ENCODE measurements around the gene PEA15.

PEA15 gene

DNA sequence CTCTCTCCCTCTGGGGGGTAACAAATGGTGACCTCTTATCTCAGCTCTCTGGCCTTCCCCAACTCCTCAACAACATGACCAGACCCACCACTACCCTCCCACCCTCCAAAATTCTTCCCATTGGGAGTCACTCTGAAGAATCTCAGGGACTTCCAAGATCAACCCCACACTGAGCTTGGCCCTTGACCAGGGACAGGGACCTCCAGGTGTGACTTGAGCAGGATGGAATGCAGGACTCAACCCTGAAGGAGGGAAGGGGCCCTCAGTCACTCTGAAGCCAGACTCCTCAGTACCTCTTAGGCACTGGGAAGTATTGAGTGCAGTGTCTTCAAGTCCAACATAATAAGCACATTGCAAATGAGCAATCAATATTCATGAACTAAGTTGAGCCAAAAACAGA lies 12.9 kb upstream of the PEA15 start:
- H3K4me1 Mint-ChIP-seq (ENCODE audit: low read depth), result no peaks in the 10 kb centered on the region
- no peaks in the 10 kb centered on the region for H3K9me3 Mint-ChIP-seq
- no peak overlapping the region for H3K4me3 Mint-ChIP-seq
- no peaks in the 10 kb centered on the region for H3K27me3 Mint-ChIP-seq
- no peaks in the 10 kb centered on the region for H3K36me3 Mint-ChIP-seq (ENCODE audit: low read depth)
- no peak overlapping the region for H3K27ac Mint-ChIP-seq

DNA sequence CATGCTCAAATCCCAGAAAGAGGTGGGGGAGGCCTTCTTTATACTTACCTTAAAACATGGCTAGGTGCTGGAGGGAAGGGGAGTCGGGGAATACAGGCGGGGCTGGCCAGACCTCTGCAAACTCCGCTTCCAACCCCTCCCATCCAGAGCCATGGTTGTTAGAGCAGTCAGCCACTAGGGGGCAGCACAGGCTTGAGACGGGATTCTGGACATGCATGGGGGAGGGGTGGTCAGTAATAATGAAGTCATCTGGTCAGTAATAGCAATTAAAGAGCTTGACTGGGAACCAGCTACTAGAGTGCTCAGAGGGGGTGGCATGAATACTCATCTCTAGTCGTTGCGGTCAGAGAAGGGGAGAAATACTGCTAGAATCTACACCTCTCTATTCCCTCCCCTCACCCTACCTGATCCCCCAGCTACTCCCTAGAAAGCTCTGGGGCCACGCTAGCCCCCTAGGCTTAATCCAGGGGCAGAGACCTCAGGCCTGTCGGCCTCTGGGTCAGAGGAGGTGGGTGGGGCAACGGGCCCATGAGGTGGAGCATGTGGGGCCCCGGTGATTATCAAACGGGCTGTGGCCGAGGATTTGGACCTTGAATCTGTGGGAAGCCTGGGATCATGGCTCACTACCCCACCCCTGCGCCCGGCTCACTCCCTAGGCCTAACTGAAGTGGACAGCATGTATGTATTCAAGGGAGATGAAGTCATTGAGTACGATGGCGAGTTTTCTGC lies 11.9 kb upstream of the PEA15 start:
- no peaks in the 10 kb centered on the region for H3K27me3 Mint-ChIP-seq
- no peak overlapping the region for H3K27ac Mint-ChIP-seq
- H3K4me3 Mint-ChIP-seq, result no peak overlapping the region
- no peaks in the 10 kb centered on the region for H3K9me3 Mint-ChIP-seq
- H3K4me1 Mint-ChIP-seq (ENCODE audit: low read depth), result no peaks in the 10 kb centered on the region
- no peaks in the 10 kb centered on the region for H3K36me3 Mint-ChIP-seq (ENCODE audit: low read depth)

DNA sequence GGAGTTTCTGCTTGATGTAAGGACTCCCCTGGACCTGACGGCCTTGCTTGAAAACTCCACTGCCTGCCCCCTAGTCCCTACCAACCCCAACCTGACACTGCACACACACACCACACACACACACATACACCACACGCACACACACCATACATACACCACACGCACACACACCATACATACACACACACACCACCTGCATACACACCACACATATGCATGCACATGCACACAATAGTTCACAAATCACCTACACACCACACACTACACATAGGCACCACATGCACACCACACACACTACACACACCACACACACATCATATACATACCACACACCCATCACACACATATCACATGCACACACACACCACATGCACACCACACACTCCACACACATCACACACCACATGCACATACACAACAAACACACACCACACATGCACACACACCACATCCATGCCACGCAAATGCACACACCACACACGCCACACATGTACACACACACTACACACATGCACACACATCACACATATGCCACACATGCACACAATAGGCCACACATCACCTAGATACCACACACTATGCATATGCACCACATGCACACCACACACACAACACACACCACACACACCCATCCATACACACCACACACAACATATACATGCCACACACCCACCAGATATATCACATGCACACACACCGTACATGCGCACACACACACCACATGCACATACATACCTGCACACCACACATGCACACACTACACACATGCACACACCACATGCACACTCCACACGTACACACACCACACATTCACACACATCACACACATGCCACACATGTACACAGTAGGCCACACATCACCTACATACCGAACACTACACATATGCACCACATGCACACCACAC lies 11.1 kb upstream of the PEA15 start:
- no peak overlapping the region for H3K4me3 Mint-ChIP-seq
- no peaks in the 10 kb centered on the region for H3K27me3 Mint-ChIP-seq
- no peak overlapping the region for H3K27ac Mint-ChIP-seq
- no peaks in the 10 kb centered on the region for H3K9me3 Mint-ChIP-seq
- H3K36me3 Mint-ChIP-seq (ENCODE audit: low read depth), result no peaks in the 10 kb centered on the region
- H3K4me1 Mint-ChIP-seq (ENCODE audit: low read depth), result no peaks in the 10 kb centered on the region

DNA sequence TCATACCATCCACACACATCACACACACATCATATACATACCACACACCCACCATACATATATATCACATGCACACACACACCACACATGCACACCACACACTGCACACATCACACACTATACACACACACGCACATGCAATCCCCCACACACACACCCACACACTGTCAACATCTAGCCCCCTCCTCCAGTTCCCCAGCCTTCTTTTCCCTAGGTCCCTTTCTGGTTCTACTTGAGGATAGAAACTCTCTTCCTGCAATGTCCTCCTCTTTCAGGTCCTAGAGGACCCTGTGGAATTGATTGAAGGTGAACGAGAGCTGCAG lies 10.5 kb upstream of the PEA15 start:
- Mint-ChIP-seq H3K4me3 (no peak overlapping the region), H3K4me1 (ENCODE audit: low read depth) (no peaks in the 10 kb centered on the region), H3K36me3 (ENCODE audit: low read depth) (no peaks in the 10 kb centered on the region), H3K27ac (no peak overlapping the region), H3K9me3 (no peaks in the 10 kb centered on the region), H3K27me3 (no peaks in the 10 kb centered on the region)

DNA sequence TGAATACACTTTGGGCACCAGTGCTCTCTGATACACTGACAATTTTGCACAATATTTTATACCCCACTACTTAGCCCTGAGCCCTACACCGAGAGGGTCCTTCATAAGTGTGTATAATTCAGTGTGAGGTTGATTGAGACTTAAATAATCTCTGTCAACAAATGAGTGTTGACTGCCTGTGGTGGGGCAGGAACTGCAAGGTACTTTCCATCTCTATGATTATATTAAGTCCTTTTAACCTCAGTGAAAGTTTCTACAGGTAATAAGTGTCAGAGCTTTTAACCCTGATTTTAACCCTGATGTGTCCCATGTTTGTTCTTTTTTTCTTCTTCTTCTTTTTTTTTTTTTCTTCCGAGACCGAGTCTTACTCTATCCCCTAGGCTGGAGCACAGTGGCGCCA lies 9.0 kb upstream of the PEA15 start:
- H3K27ac Mint-ChIP-seq, result no peak overlapping the region
- no peak overlapping the region for H3K4me3 Mint-ChIP-seq
- no peaks in the 10 kb centered on the region for H3K27me3 Mint-ChIP-seq
- no peaks in the 10 kb centered on the region for H3K9me3 Mint-ChIP-seq
- H3K36me3 Mint-ChIP-seq (ENCODE audit: low read depth), result no peaks in the 10 kb centered on the region
- no peaks in the 10 kb centered on the region for H3K4me1 Mint-ChIP-seq (ENCODE audit: low read depth)

DNA sequence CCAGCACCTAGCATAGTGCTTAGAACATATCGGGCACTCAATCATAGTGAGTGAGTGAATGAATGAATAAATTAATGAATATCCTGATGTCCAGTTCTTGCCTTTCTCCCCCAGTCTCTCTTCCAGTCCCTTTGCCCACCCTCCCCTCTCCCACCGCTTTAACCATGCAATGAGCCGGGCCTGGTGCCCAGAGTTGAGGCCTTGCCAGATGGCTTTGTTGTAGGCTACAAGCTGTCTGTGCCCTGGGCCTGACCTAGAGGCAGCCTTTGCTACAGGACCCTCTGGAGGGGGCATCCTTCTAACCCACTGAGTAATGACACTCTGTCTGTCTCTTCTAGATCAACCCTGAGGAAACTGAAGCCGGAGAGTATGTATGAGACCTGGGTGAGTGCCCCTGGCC lies 8.0 kb upstream of the PEA15 start:
- H3K4me1 Mint-ChIP-seq (ENCODE audit: low read depth), result no peaks in the 10 kb centered on the region
- H3K36me3 Mint-ChIP-seq (ENCODE audit: low read depth), result no peaks in the 10 kb centered on the region
- H3K27ac Mint-ChIP-seq, result no peak overlapping the region
- H3K4me3 Mint-ChIP-seq, result no peak overlapping the region
- no peaks in the 10 kb centered on the region for H3K27me3 Mint-ChIP-seq
- no peaks in the 10 kb centered on the region for H3K9me3 Mint-ChIP-seq

DNA sequence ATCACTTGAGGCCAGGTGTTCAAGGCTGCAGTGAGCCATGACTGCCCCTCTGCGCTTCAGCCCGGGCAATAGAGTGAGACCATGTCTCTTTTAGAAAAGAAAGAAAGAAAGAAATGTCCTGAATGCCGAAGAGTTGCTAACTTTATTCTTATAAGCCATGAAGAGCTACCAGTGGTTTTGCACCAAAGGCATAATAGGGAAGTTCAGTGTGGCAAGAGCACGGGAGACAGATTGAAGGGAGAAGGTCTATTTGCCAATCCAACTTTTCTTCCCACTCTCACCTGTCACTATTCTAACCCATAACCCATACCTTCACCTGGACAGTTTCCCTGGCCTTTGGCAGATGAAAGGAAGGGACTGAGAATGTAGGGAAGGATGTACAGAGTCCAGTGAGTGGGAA lies 4.4 kb upstream of the PEA15 start:
- Mint-ChIP-seq H3K4me1 (ENCODE audit: low read depth) (peaks cover 11% of the 10 kb centered on the region), H3K4me3 (no peak overlapping the region), H3K27me3 (no peaks in the 10 kb centered on the region), H3K27ac (no peak overlapping the region), H3K36me3 (ENCODE audit: low read depth) (no peaks in the 10 kb centered on the region), H3K9me3 (no peaks in the 10 kb centered on the region)

DNA sequence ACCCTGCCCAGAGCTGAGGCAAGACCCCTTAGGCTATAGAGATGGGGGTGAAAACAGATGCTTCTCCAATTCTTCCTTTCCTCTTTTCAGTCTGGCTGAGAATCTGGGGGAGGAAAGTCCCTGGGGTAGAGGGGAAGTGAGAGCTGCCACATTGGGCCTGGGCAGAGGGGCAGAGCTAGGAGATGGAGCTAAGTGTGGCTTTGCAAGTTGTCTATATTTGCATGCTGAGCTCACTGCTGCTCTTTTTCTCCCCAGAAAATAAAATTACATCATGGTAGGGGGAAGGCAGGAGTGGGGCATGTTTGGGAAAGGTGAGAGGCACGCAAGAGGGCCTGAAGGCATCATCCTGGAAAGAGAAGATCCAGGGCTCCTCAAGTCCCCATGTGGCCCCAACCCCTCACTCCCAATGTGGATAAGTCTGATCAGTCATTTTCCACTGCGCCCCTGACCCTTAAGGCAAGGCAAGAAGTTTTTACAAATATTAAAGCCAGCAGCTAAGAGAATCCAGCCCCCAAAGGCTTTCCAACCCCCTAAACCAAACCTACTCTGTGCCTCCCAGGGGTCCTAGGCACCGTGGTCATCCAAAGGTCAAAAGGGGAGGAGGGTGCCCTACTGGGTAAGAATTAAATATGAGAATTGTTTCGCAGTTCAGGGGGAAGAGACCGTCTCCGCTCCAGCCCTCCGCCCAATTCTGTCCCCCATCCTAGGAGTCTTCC lies 500 bp upstream of the PEA15 start:
- Mint-ChIP-seq H3K27me3 (no peaks in the 10 kb centered on the region), H3K9me3 (no peaks in the 10 kb centered on the region), H3K4me3 (peak overlapping the region; percentile 85), H3K4me1 (ENCODE audit: low read depth) (peaks cover 45% of the 10 kb centered on the region), H3K27ac (peak overlapping the region; percentile 76), H3K36me3 (ENCODE audit: low read depth) (peaks cover 12% of the 10 kb centered on the region)

DNA sequence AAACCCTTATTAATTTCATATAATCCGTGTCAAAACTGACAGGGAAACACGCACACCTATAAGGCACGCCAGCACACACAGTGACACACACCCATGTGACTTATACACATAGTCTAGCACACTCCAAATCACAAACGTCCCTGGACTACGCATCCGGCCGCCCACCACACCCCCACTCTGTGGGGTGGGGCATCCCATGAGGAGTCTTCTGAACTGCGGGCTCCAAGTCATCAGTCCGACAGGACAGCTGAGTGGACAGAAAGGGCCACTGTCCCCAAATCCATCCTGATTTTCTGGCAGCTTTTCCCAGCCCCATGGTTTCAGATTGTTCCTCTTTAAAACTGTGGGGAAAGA lies 829 bp downstream of the PEA15 start:
- H3K9me3 Mint-ChIP-seq, result no peaks in the 10 kb centered on the region
- peaks cover 25% of the 10 kb centered on the region for H3K36me3 Mint-ChIP-seq (ENCODE audit: low read depth)
- H3K27ac Mint-ChIP-seq, result peak overlapping the region; percentile 82
- H3K4me3 Mint-ChIP-seq, result peak overlapping the region; percentile 85
- H3K4me1 Mint-ChIP-seq (ENCODE audit: low read depth), result peaks cover 54% of the 10 kb centered on the region
- no peaks in the 10 kb centered on the region for H3K27me3 Mint-ChIP-seq

DNA sequence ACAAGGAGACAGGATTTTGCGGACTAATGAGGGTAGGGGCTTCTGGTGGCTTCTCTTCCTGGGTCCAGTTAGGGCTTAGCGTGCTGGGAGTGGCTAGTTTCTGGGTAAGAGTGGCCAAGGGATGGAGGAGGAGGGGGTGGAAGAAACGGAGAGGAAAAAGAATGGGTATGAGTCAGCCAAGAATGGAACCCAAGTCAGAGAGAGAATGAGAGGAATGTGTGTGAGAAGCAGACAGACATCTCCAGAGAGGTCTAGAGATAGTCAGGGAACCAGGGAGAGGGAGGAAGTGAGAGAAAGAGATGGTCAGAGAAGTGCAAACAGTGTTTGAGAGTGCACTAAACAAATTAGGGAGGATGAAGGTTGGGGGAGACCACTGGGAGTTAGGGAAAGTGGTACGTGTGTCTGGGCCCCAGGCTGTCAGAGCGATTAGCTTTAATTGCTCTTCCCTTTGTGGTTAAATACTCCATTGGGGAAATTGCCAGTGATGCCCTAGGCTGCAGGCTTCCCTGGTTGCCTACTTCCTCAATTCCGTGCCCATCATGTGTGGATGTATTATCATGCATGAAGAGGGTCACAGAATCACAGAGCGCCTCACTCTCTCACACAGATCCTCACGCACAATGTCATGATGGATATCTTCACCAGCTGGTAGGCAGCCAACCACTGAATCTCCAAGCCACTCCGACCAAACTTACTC lies 1.4 kb downstream of the PEA15 start:
- no peaks in the 10 kb centered on the region for H3K27me3 Mint-ChIP-seq
- peak overlapping the region; percentile 82 for H3K27ac Mint-ChIP-seq
- peaks cover 31% of the 10 kb centered on the region for H3K36me3 Mint-ChIP-seq (ENCODE audit: low read depth)
- peaks cover 54% of the 10 kb centered on the region for H3K4me1 Mint-ChIP-seq (ENCODE audit: low read depth)
- H3K4me3 Mint-ChIP-seq, result peak overlapping the region; percentile 85
- no peaks in the 10 kb centered on the region for H3K9me3 Mint-ChIP-seq

DNA sequence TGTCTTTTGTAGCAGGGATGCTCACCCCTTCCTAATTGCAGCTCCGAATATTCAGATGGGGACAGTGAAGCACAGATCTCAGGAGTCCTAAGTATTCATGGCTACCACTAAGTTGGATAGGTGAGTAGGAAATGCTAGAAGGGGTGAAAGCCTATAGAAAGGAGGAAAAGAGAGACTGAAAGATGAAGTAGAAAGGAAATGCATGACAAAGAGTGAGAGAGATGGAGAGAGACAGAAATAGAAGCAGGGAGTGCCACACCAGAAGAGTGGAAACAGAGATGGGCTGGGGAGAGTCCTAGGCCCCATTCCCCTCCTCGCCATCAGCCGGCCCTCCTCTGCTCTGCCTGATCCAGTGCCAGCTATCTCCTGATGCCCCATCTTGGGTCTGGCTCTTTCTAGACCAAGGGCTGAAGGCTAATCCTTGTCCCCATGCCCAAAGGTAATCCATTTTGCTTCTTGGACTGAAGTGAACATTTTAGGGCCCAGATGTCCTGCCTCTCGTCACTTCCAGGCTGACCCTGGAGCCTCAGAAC lies 2.0 kb downstream of the PEA15 start:
- no peaks in the 10 kb centered on the region for H3K27me3 Mint-ChIP-seq
- H3K36me3 Mint-ChIP-seq (ENCODE audit: low read depth), result peaks cover 37% of the 10 kb centered on the region
- H3K4me3 Mint-ChIP-seq, result peak overlapping the region; percentile 85
- H3K27ac Mint-ChIP-seq, result peak overlapping the region; percentile 82
- H3K9me3 Mint-ChIP-seq, result no peaks in the 10 kb centered on the region
- H3K4me1 Mint-ChIP-seq (ENCODE audit: low read depth), result peaks cover 54% of the 10 kb centered on the region

DNA sequence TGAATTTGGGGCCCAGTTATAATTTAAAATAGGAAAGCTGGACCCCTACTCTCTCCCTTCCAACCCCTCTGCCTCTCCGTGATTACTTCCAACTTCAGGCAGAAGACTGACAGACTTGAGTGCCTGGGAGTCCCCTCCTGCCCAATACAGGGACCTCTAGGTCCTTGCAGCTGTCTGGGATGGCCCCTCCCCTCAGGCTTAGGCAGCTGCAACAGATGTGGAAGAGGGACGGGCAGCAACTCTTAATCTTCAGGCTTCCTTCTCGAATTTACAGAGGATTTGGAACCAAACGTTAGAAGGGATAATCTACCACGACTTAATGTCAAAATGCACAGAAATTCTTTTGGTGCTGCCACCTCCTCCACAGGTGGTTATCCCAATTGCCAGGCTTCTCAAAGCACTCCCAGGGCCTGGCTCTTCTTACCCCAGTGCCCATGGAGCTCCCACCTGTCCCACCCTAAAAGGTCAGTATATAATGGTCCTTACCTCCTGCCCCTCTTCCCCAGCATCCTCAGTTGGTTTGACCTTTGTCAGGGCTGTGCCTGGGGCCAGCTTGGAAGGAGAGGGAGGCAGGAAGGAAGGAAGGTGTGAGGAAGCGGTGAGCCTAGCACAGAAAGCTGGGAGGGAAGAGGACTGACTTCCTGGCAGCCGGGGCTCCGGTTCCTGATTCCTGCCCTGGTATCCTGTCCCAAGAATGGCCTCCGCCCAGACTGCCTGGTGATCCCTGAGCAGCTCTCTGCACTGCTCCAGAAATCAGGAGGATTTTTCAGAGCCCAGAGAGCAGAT lies 2.8 kb downstream of the PEA15 start:
- Mint-ChIP-seq H3K9me3 (no peaks in the 10 kb centered on the region), H3K27me3 (no peaks in the 10 kb centered on the region), H3K4me3 (no peak overlapping the region), H3K27ac (peak overlapping the region; percentile 42), H3K4me1 (ENCODE audit: low read depth) (peaks cover 54% of the 10 kb centered on the region), H3K36me3 (ENCODE audit: low read depth) (peaks cover 45% of the 10 kb centered on the region)

DNA sequence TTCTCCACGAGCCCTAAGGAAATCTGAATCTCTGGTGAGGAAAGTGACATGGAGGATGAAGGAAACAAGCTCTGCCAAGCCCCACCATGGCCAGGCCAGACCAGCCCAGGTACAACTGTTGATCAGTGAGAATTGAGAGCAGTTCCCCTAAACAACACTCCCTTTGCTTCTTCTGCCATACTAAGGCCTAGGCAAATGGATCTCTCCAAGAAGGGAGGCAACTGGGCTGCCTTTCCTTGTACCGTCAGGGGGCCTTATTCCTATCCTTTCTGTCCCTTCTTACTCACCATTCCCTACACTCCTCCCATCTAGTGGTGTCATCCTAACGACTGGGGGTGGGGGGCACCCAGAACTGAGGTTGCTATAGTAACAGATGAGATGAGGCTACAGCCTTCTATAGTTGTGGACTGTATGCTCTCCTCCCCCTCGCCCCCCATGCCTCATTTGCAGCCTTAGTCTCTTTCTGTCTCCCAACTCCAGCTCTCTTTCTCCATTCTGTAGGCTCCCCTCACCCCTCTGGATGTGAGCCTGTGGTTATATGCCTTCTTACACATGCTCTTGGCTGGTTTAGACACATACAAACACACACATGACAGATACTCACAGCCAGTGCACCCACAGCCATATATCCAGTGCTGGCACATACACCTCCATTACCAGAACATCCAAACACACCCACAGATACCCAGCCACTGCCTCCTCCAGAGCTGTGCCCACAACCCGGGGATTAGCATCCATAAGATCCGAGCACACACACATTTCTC lies 3.6 kb downstream of the PEA15 start:
- Mint-ChIP-seq H3K27ac (peak overlapping the region; percentile 59), H3K9me3 (no peaks in the 10 kb centered on the region), H3K4me1 (ENCODE audit: low read depth) (peaks cover 54% of the 10 kb centered on the region), H3K4me3 (no peak overlapping the region), H3K27me3 (no peaks in the 10 kb centered on the region), H3K36me3 (ENCODE audit: low read depth) (peaks cover 53% of the 10 kb centered on the region)
